ENCODE results near the gene IVNS1ABP. TPM values are rescaled to one million over a fixed set of nuclear protein-coding genes. Genes with fewer than 3 reads are reported as not detected.

The IVNS1ABP gene
- total and polyA plus RNA-seq, 5 donors from 2014 or later: 66.9 to 373 (median 81.3) TPM

- DNase-seq: no peak
Observed at GRCh38 chr1:185291159-185291558, 25.9 kb downstream of the IVNS1ABP start.

GRCh38 chr1:185289880-185290279 is 27.2 kb downstream of the IVNS1ABP start:
- H3K27me3 Mint-ChIP-seq: no peaks in the 10 kb centered on the region
- no peak for DNase-seq
- peaks cover 6% of the 10 kb centered on the region for H3K36me3 ChIP-seq (ENCODE audit: control insufficient read depth, insufficient read depth, low read length)
- no peaks in the 10 kb centered on the region for H3K27me3 ChIP-seq (ENCODE audit: control insufficient read depth, insufficient read depth, low read length)
- H3K4me3 ChIP-seq (ENCODE audit: low read depth, low read length): no peak overlapping the region
- no peaks in the 10 kb centered on the region for H3K9me3 ChIP-seq (ENCODE audit: control insufficient read depth in 2 of 2, low read length in 2 of 2)
- H3K4me1 Mint-ChIP-seq: peaks cover 19 to 66% (median 38%) of the 10 kb centered on the region in 4 donors
- peaks cover 0 to 5% (median 0%) of the 10 kb centered on the region in 7 donors for H3K9me3 Mint-ChIP-seq
- ATAC-seq (ENCODE audit: low read depth in 2 of 2): no peak
- H3K4me1 ChIP-seq (ENCODE audit: control insufficient read depth, insufficient read depth, low read length, poor library complexity, severe bottlenecking): peaks cover 3% of the 10 kb centered on the region
- peak overlapping the region in 2 of 3 donors; percentile 4 to 39 for H3K27ac Mint-ChIP-seq
- peak overlapping the region in 1 of 4 donors; percentile 22 for H3K4me3 Mint-ChIP-seq
- peaks cover 21% of the 10 kb centered on the region for H3K36me3 Mint-ChIP-seq
- H3K27ac ChIP-seq (ENCODE audit: insufficient read depth, low read length, poor library complexity, severe bottlenecking): no peak overlapping the region

More at GRCh38 chr1:185291159-185291558, 25.9 kb downstream of the IVNS1ABP start:
- Mint-ChIP-seq H3K27ac (peak overlapping the region in 1 of 3 donors; percentile 71), H3K9me3 (peaks cover 0 to 5% (median 0%) of the 10 kb centered on the region in 7 donors), H3K27me3 (no peaks in the 10 kb centered on the region), H3K36me3 (peaks cover 30% of the 10 kb centered on the region), H3K4me1 (peaks cover 22 to 58% (median 32%) of the 10 kb centered on the region in 4 donors), H3K4me3 (no peak overlapping the region)
- Histone ChIP-seq H3K27ac (ENCODE audit: insufficient read depth, low read length, poor library complexity, severe bottlenecking) (no peak overlapping the region), H3K4me1 (ENCODE audit: control insufficient read depth, insufficient read depth, low read length, poor library complexity, severe bottlenecking) (no peaks in the 10 kb centered on the region), H3K4me3 (ENCODE audit: low read depth, low read length) (no peak overlapping the region), H3K36me3 (ENCODE audit: control insufficient read depth, insufficient read depth, low read length) (peaks cover 17% of the 10 kb centered on the region), H3K9me3 (ENCODE audit: control insufficient read depth in 2 of 2, low read length in 2 of 2) (no peaks in the 10 kb centered on the region), H3K27me3 (ENCODE audit: control insufficient read depth, insufficient read depth, low read length) (no peaks in the 10 kb centered on the region)
- peak; percentile 9 to 21 for ATAC-seq (ENCODE audit: low read depth in 2 of 2)

- peaks cover 16 to 74% (median 38%) of the 10 kb centered on the region in 4 donors for H3K4me1 Mint-ChIP-seq
- H3K4me3 Mint-ChIP-seq: no peak overlapping the region
- DNase-seq (no peak), ATAC-seq (ENCODE audit: low read depth in 2 of 2) (no peak)
- H3K36me3 ChIP-seq (ENCODE audit: control insufficient read depth, insufficient read depth, low read length): no peaks in the 10 kb centered on the region
- peaks cover 0 to 5% (median 0%) of the 10 kb centered on the region in 7 donors for H3K9me3 Mint-ChIP-seq
- no peaks in the 10 kb centered on the region for H3K27me3 ChIP-seq (ENCODE audit: control insufficient read depth, insufficient read depth, low read length)
- H3K36me3 Mint-ChIP-seq: peaks cover 11% of the 10 kb centered on the region
- H3K27me3 Mint-ChIP-seq: no peaks in the 10 kb centered on the region
- peaks cover 16% of the 10 kb centered on the region for H3K4me1 ChIP-seq (ENCODE audit: control insufficient read depth, insufficient read depth, low read length, poor library complexity, severe bottlenecking)
- peak overlapping the region in 1 of 3 donors; percentile 17 for H3K27ac Mint-ChIP-seq
- H3K4me3 ChIP-seq (ENCODE audit: low read depth, low read length): no peak overlapping the region
- no peak overlapping the region for H3K27ac ChIP-seq (ENCODE audit: insufficient read depth, low read length, poor library complexity, severe bottlenecking)
- H3K9me3 ChIP-seq (ENCODE audit: control insufficient read depth in 2 of 2, low read length in 2 of 2): no peaks in the 10 kb centered on the region
Observed at GRCh38 chr1:185288435-185288834, 28.6 kb downstream of the IVNS1ABP start.

GRCh38 chr1:185287451-185287850 is 29.6 kb downstream of the IVNS1ABP start:
- H3K4me1 Mint-ChIP-seq: peaks cover 20 to 75% (median 45%) of the 10 kb centered on the region in 4 donors
- H3K27ac Mint-ChIP-seq: peak overlapping the region in 1 of 3 donors; percentile 86

GRCh38 chr1:185284533-185285276 is 32.3 kb downstream of the IVNS1ABP start:
- Mint-ChIP-seq H3K27me3 (no peaks in the 10 kb centered on the region), H3K4me3 (peak overlapping the region; percentile 9 to 89 (median 42)), H3K9me3 (peaks cover 0 to 8% (median 3%) of the 10 kb centered on the region in 7 donors), H3K4me1 (peaks cover 37 to 88% (median 62%) of the 10 kb centered on the region in 4 donors), H3K36me3 (peaks cover 9% of the 10 kb centered on the region), H3K27ac (peak overlapping the region; percentile 8 to 63 (median 33))
- Histone ChIP-seq H3K4me1 (ENCODE audit: control insufficient read depth, insufficient read depth, low read length, poor library complexity, severe bottlenecking) (peaks cover 49% of the 10 kb centered on the region), H3K9me3 (ENCODE audit: control insufficient read depth in 2 of 2, low read length in 2 of 2) (no peaks in the 10 kb centered on the region), H3K36me3 (ENCODE audit: control insufficient read depth, insufficient read depth, low read length) (no peaks in the 10 kb centered on the region), H3K27ac (ENCODE audit: insufficient read depth, low read length, poor library complexity, severe bottlenecking) (no peak overlapping the region), H3K27me3 (ENCODE audit: control insufficient read depth, insufficient read depth, low read length) (no peaks in the 10 kb centered on the region), H3K4me3 (ENCODE audit: low read depth, low read length) (no peak overlapping the region)
- ATAC-seq (ENCODE audit: low read depth in 2 of 2) (no peak), DNase-seq (peak in 1 of 3 donors; percentile 35)

More at GRCh38 chr1:185287451-185287850, 29.6 kb downstream of the IVNS1ABP start:
- Mint-ChIP-seq H3K9me3 (peaks cover 0 to 5% (median 0%) of the 10 kb centered on the region in 7 donors), H3K27me3 (no peaks in the 10 kb centered on the region), H3K36me3 (peaks cover 11% of the 10 kb centered on the region), H3K4me3 (no peak overlapping the region)
- H3K27ac ChIP-seq (ENCODE audit: insufficient read depth, low read length, poor library complexity, severe bottlenecking): no peak overlapping the region
- H3K4me1 ChIP-seq (ENCODE audit: control insufficient read depth, insufficient read depth, low read length, poor library complexity, severe bottlenecking): peaks cover 26% of the 10 kb centered on the region
- no peak overlapping the region for H3K4me3 ChIP-seq (ENCODE audit: low read depth, low read length)
- no peaks in the 10 kb centered on the region for H3K9me3 ChIP-seq (ENCODE audit: control insufficient read depth in 2 of 2, low read length in 2 of 2)
- no peaks in the 10 kb centered on the region for H3K36me3 ChIP-seq (ENCODE audit: control insufficient read depth, insufficient read depth, low read length)
- ATAC-seq (ENCODE audit: low read depth in 2 of 2) (no peak), DNase-seq (no peak)
- no peaks in the 10 kb centered on the region for H3K27me3 ChIP-seq (ENCODE audit: control insufficient read depth, insufficient read depth, low read length)

- DNase-seq (no peak), ATAC-seq (ENCODE audit: low read depth in 2 of 2) (no peak)
- Mint-ChIP-seq H3K4me1 (peaks cover 38 to 87% (median 65%) of the 10 kb centered on the region in 4 donors), H3K9me3 (peaks cover 0 to 12% (median 3%) of the 10 kb centered on the region in 7 donors), H3K27ac (peak overlapping the region in 2 of 3 donors; percentile 19 to 45), H3K27me3 (no peaks in the 10 kb centered on the region), H3K4me3 (no peak overlapping the region), H3K36me3 (peaks cover 9% of the 10 kb centered on the region)
- H3K4me3 ChIP-seq (ENCODE audit: low read depth, low read length): no peak overlapping the region
- no peak overlapping the region for H3K27ac ChIP-seq (ENCODE audit: insufficient read depth, low read length, poor library complexity, severe bottlenecking)
- no peaks in the 10 kb centered on the region for H3K27me3 ChIP-seq (ENCODE audit: control insufficient read depth, insufficient read depth, low read length)
- no peaks in the 10 kb centered on the region for H3K36me3 ChIP-seq (ENCODE audit: control insufficient read depth, insufficient read depth, low read length)
- H3K4me1 ChIP-seq (ENCODE audit: control insufficient read depth, insufficient read depth, low read length, poor library complexity, severe bottlenecking): peaks cover 49% of the 10 kb centered on the region
- no peaks in the 10 kb centered on the region for H3K9me3 ChIP-seq (ENCODE audit: control insufficient read depth in 2 of 2, low read length in 2 of 2)
Observed at GRCh38 chr1:185284116-185284515, 32.9 kb downstream of the IVNS1ABP start.

- H3K4me3 Mint-ChIP-seq: peak overlapping the region; percentile 63 to 84 (median 78)
- peak overlapping the region; percentile 65 for H3K27ac ChIP-seq (ENCODE audit: insufficient read depth, low read length, poor library complexity, severe bottlenecking)
- H3K4me1 ChIP-seq (ENCODE audit: control insufficient read depth, insufficient read depth, low read length, poor library complexity, severe bottlenecking): peaks cover 49% of the 10 kb centered on the region
- H3K9me3 ChIP-seq (ENCODE audit: control insufficient read depth in 2 of 2, low read length in 2 of 2): no peaks in the 10 kb centered on the region
- H3K4me1 Mint-ChIP-seq: peaks cover 36 to 72% (median 59%) of the 10 kb centered on the region in 4 donors
- ATAC-seq (ENCODE audit: low read depth in 2 of 2) (peak; percentile 92 to 96), DNase-seq (peak in 2 of 3 donors; percentile 69 to 84)
- no peaks in the 10 kb centered on the region for H3K27me3 Mint-ChIP-seq
- no peaks in the 10 kb centered on the region for H3K36me3 ChIP-seq (ENCODE audit: control insufficient read depth, insufficient read depth, low read length)
- H3K36me3 Mint-ChIP-seq: peaks cover 18% of the 10 kb centered on the region
- H3K4me3 ChIP-seq (ENCODE audit: low read depth, low read length): peak overlapping the region; percentile 37
- H3K27me3 ChIP-seq (ENCODE audit: control insufficient read depth, insufficient read depth, low read length): no peaks in the 10 kb centered on the region
- H3K27ac Mint-ChIP-seq: peak overlapping the region; percentile 91 to 99 (median 96)
- H3K9me3 Mint-ChIP-seq: peaks cover 0 to 12% (median 2%) of the 10 kb centered on the region in 7 donors
Observed at GRCh38 chr1:185281245-185281644, 35.8 kb downstream of the IVNS1ABP start.

Data from CD4-positive, CD25-positive, alpha-beta regulatory T cell (primary cell).